ENCODE measurements around the gene TNNT2. TPM values are rescaled to one million over a fixed set of nuclear protein-coding genes. Genes with fewer than 3 reads are reported as not detected.

TNNT2 gene
- total RNA-seq, 1 donor, result not detected

- Histone ChIP-seq H3K27me3 (ENCODE audit: insufficient read depth, low read length) (peaks cover 16% of the 10 kb centered on the region), H3K4me1 (ENCODE audit: insufficient read depth, low read length) (no peaks in the 10 kb centered on the region), H4K20me1 (ENCODE audit: insufficient read depth, low read length) (no peaks in the 10 kb centered on the region), H3K79me2 (ENCODE audit: insufficient read depth, low read length) (no peaks in the 10 kb centered on the region), H3K9me3 (ENCODE audit: low read depth, low read length) (peaks cover 4% of the 10 kb centered on the region), H2AFZ (ENCODE audit: low read length) (no peak overlapping the region), H3K4me2 (ENCODE audit: insufficient read depth, low read length) (no peak overlapping the region), H3K4me3 (ENCODE audit: insufficient read depth, low read length) (no peak overlapping the region), H3K36me3 (ENCODE audit: insufficient read depth, low read length) (no peaks in the 10 kb centered on the region), H3K27ac (ENCODE audit: low read depth, low read length) (no peak overlapping the region)
- no peak for DNase-seq (ENCODE audit: insufficient read length, low spot score, missing footprints)
- no peak for TF ChIP-seq CTCF (IDR thresholded peaks at IDR 0.05; ENCODE audit: extremely low read depth, low read depth, low read length)
Observed at GRCh38 chr1:201336711-201337450, 40.6 kb downstream of the TNNT2 start.

GRCh38 chr1:201335901-201336300, 41.6 kb downstream of the TNNT2 start:
- H3K27me3 ChIP-seq (ENCODE audit: insufficient read depth, low read length), result peaks cover 11% of the 10 kb centered on the region
- TF ChIP-seq CTCF (IDR thresholded peaks at IDR 0.05; ENCODE audit: extremely low read depth, low read depth, low read length), result no peak
- H3K9me3 ChIP-seq (ENCODE audit: low read depth, low read length), result no peaks in the 10 kb centered on the region
- no peak for DNase-seq (ENCODE audit: insufficient read length, low spot score, missing footprints)
- H3K79me2 ChIP-seq (ENCODE audit: insufficient read depth, low read length), result no peaks in the 10 kb centered on the region
- no peaks in the 10 kb centered on the region for H3K4me1 ChIP-seq (ENCODE audit: insufficient read depth, low read length)
- H3K4me2 ChIP-seq (ENCODE audit: insufficient read depth, low read length), result no peak overlapping the region
- H4K20me1 ChIP-seq (ENCODE audit: insufficient read depth, low read length), result no peaks in the 10 kb centered on the region
- no peak overlapping the region for H3K27ac ChIP-seq (ENCODE audit: low read depth, low read length)
- no peak overlapping the region for H2AFZ ChIP-seq (ENCODE audit: low read length)
- no peaks in the 10 kb centered on the region for H3K36me3 ChIP-seq (ENCODE audit: insufficient read depth, low read length)
- H3K4me3 ChIP-seq (ENCODE audit: insufficient read depth, low read length), result no peak overlapping the region

DNA sequence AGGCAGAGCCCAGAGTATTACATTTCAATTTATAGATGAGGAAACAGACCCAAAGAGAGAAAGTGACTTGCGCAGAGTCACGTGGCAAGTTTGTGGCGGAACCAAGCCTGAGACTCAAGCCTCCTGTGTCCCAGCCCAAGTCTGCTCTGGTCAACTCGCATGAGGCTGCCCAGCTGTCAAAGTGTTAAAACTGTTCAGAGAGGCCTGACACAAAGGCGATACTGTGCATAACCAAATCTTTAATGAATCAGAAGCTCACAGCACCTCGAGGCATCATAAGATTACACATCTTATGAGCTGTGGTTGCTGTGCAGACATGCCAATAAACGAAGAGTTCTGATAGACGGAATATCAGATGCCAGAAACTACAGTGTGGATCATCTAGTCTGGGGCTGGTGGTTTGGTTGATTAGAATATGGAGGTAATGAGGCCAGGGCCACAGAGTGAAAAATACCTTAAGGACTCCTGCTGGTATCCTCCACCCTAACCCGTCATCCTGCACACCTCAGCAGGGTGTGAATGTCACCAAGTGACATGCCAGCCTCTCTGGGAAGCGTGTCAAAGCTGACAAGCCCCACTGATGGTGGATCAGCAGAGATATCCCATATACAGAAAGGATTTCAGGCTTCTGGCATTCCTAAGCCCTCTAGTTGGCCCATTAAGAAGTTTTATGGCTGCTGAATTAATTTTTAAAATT, 42.2 kb downstream of the TNNT2 start:
- Histone ChIP-seq H3K27me3 (ENCODE audit: insufficient read depth, low read length) (peaks cover 6% of the 10 kb centered on the region), H3K4me3 (ENCODE audit: insufficient read depth, low read length) (no peak overlapping the region), H3K27ac (ENCODE audit: low read depth, low read length) (no peak overlapping the region), H3K36me3 (ENCODE audit: insufficient read depth, low read length) (no peaks in the 10 kb centered on the region), H3K4me2 (ENCODE audit: insufficient read depth, low read length) (no peak overlapping the region), H3K9me3 (ENCODE audit: low read depth, low read length) (no peaks in the 10 kb centered on the region), H3K79me2 (ENCODE audit: insufficient read depth, low read length) (no peaks in the 10 kb centered on the region), H2AFZ (ENCODE audit: low read length) (no peak overlapping the region), H4K20me1 (ENCODE audit: insufficient read depth, low read length) (no peaks in the 10 kb centered on the region), H3K4me1 (ENCODE audit: insufficient read depth, low read length) (no peaks in the 10 kb centered on the region)
- no peak for DNase-seq (ENCODE audit: insufficient read length, low spot score, missing footprints)
- no peak for TF ChIP-seq CTCF (IDR thresholded peaks at IDR 0.05; ENCODE audit: extremely low read depth, low read depth, low read length)
